Left lung (tissue), 10 donors: ENCODE data around the gene CDH1. TPM values are rescaled to one million over a fixed set of nuclear protein-coding genes. Genes with fewer than 3 reads are reported as not detected.

Source experiments
- ATAC-seq: fragments of 200-7000 bp; cut with Tn5 transposase; one replicate; pipeline ENCODE4 v1.9.1; 2020; ENCODE audit warnings: moderate library complexity
- DNase-seq, 4 donors: peaks; one replicate each; pipeline ENCODE4 v3.0.0-alpha.2; 2013 to 2020
- H3K27ac ChIP-seq, 2 donors: fragments of 200-600 bp; sonication (generic) in 1 of 2; one replicate each; pipeline versions ENCODE4 v1.5.0 to v1.8.0; 2020 to 2021
- H3K27me3 ChIP-seq, 2 donors: fragments of 200-600 bp; sonication (generic) in 1 of 2; one replicate each; pipeline versions ENCODE4 v1.5.0 to v1.8.0; 2020 to 2021
- H3K36me3 ChIP-seq, 2 donors: fragments of 200-600 bp; sonication (generic) in 1 of 2; one replicate each; pipeline versions ENCODE4 v1.5.0 to v1.8.0; 2020 to 2021
- H3K4me1 ChIP-seq, 2 donors: fragments of 200-600 bp; one replicate each; pipeline ENCODE4 v1.8.0; 2021
- H3K4me3 ChIP-seq, 2 donors: fragments of 200-600 bp; sonication (generic) in 1 of 2; one replicate each; pipeline versions ENCODE4 v1.5.0 to v1.8.0; 2020 to 2021; ENCODE audit warnings: mild to moderate bottlenecking in 1 of 2
- H3K9me3 ChIP-seq, 2 donors: fragments of 200-600 bp; sonication (generic) in 1 of 2; one replicate each; pipeline versions ENCODE4 v1.5.0 to v1.8.0; 2020 to 2021
- CTCF ChIP-seq, 2 donors: fragments of 200-600 bp; sonication (generic) in 1 of 2; IDR thresholded peaks; one replicate each; pipeline versions ENCODE4 v1.5.0 to v1.8.0; 2021; ENCODE audit warnings: antibody characterized with exemption in 2 of 2
- intact Hi-C, 2 donors: fragments of 100-400 bp; cut with DNase I; formaldehyde crosslinking; loops; one replicate each; pipeline versions ENCODE4 v1.11.2 to v1.14.2; 2022
- polyA plus RNA-seq, 6 donors: library from polyadenylated mRNA; unstranded; fragments of 120-200 nt; gene quantifications; one replicate each; pipeline ENCODE4 v1.2.1, GENCODE V29; 2013; ENCODE audit not compliant: insufficient read length in 6 of 6
- total RNA-seq, 2 donors: library from RNA; stranded (reverse); fragmentation: NEBNext Ultra II Directional; extraction: Animal tissue kit (Norgen Biotek cat#: 25700); gene quantifications; one replicate each; pipeline ENCODE4 v1.2.1, GENCODE V29; 2021
- donor health status: DM: no; HTN: yes; CAD: no.
- donor health status: DM: no; HTN: no; CAD: no.

CDH1 gene
- total and polyA plus RNA-seq, 8 donors: 123 to 292 (median 164) TPM

DNA sequence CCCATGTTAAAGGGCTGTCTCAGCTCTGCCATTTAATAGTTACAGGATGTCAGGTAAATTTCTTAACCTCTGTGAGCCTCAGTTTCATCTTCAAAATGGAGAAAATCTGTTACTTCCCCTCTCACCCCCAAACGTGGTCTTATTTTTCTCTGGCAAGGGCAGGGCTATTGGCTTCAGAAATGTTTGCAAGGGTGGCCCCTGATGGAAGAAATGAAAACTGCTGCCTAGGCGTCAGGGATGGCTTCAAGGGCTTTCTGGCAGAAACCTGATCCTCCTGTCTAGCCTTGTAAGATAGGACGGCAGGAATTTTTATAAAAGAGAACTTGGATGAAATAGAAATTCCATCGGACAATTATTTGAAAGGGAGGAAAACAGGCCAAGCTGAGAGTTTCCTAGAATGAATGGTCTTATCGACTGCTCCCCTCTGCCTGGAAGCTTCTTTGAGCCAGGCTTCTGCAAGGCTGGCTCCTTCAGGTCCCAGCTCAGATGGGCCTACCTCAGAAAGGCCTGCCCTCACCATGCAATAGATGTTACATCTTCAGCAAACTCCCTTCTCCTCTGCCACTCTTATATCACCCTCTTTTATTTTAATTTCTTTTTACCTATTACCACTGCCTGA is 63.3 kb downstream of the CDH1 start:
- Histone ChIP-seq H3K36me3 (no peaks in the 10 kb centered on the region), H3K4me1 (no peaks in the 10 kb centered on the region), H3K27ac (no peak overlapping the region), H3K9me3 (no peaks in the 10 kb centered on the region), H3K4me3 (no peak overlapping the region), H3K27me3 (no peaks in the 10 kb centered on the region)
- TF ChIP-seq CTCF (IDR thresholded peaks at IDR 0.05): peak; percentile 57 to 60
- DNase-seq (peak in 3 of 4 donors; percentile 59 to 84 (median 70)), ATAC-seq (peak; percentile 93)
- intact Hi-C loops: no loop called here

- no peak overlapping the region for H3K4me3 ChIP-seq
- no peaks in the 10 kb centered on the region for H3K4me1 ChIP-seq
- H3K9me3 ChIP-seq: no peaks in the 10 kb centered on the region
- no peaks in the 10 kb centered on the region for H3K36me3 ChIP-seq
- no peak for TF ChIP-seq CTCF (IDR thresholded peaks at IDR 0.05)
- no peak overlapping the region for H3K27ac ChIP-seq
- ATAC-seq: peak; percentile 24
- no peaks in the 10 kb centered on the region for H3K27me3 ChIP-seq
- DNase-seq: no peak
- intact Hi-C loops: no loop called here
Measured at GRCh38 chr16:68802190-68802589, 65.1 kb downstream of the CDH1 start.

DNA sequence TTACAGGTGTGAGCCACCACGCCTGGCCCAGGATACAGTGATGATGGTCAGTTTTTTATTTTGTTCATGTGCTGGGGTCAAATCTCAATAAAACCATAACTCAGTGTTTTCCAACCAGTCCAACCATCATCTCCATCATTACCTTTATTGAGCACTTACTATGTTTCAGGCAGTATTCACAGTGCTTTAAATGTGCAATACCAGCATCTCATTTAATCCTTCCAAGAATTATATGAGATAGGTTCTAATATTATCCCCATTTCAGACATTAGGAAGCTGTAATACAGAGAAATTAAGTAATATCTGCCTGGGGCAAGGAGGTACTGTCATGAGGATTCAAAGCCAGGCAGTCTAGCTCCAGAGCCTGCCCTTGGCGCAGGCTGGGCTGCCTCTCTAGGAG is 69.3 kb downstream of the CDH1 start:
- no peak overlapping the region for H3K4me3 ChIP-seq
- DNase-seq: no peak
- no peaks in the 10 kb centered on the region for H3K4me1 ChIP-seq
- no peak for ATAC-seq
- peaks cover 0 to 9% of the 10 kb centered on the region in 2 donors for H3K36me3 ChIP-seq
- no peak for TF ChIP-seq CTCF (IDR thresholded peaks at IDR 0.05)
- intact Hi-C loops: no loop called here
- no peak overlapping the region for H3K27ac ChIP-seq
- H3K9me3 ChIP-seq: no peaks in the 10 kb centered on the region
- H3K27me3 ChIP-seq: no peaks in the 10 kb centered on the region

GRCh38 chr16:68806981-68807380 is 69.9 kb downstream of the CDH1 start:
- intact Hi-C loops: no loop called here
- DNase-seq: no peak

GRCh38 chr16:68814516-68814915 is 77.4 kb downstream of the CDH1 start:
- intact Hi-C loops: no loop called here
- Histone ChIP-seq H3K4me1 (no peaks in the 10 kb centered on the region), H3K27me3 (no peaks in the 10 kb centered on the region), H3K27ac (no peak overlapping the region), H3K9me3 (no peaks in the 10 kb centered on the region), H3K36me3 (peaks cover 0 to 13% of the 10 kb centered on the region in 2 donors), H3K4me3 (no peak overlapping the region)
- DNase-seq (no peak), ATAC-seq (no peak)
- no peak for TF ChIP-seq CTCF (IDR thresholded peaks at IDR 0.05)

More at GRCh38 chr16:68806981-68807380, 69.9 kb downstream of the CDH1 start:
- H3K27me3 ChIP-seq: no peaks in the 10 kb centered on the region
- H3K27ac ChIP-seq: no peak overlapping the region
- H3K4me1 ChIP-seq: no peaks in the 10 kb centered on the region
- ATAC-seq: no peak
- no peak overlapping the region for H3K4me3 ChIP-seq
- no peak for TF ChIP-seq CTCF (IDR thresholded peaks at IDR 0.05)
- H3K9me3 ChIP-seq: no peaks in the 10 kb centered on the region
- H3K36me3 ChIP-seq: peaks cover 0 to 9% of the 10 kb centered on the region in 2 donors
